Activated CD8-positive, alpha-beta memory T cell treated with anti-CD3 and anti-CD28 coated beads, Interleukin-2, amount 50 U/mL, for 1 hour (primary cell): ENCODE data around the gene ARNT2.

ENCODE experiments used
- DNase-seq: peaks from one replicate; pipeline ENCODE4 v3.0.0-alpha.2; 2020; ENCODE audit errors: extremely low read depth

ARNT2 gene

GRCh38 chr15:80576519-80577090, 172.4 kb downstream of the ARNT2 start:
- no peak for DNase-seq

GRCh38 chr15:80577552-80578205, 173.5 kb downstream of the ARNT2 start:
- DNase-seq: no peak

- DNase-seq: no peak
Observed at GRCh38 chr15:80578206-80578595, 174.0 kb downstream of the ARNT2 start.

GRCh38 chr15:80578871-80579270, 174.7 kb downstream of the ARNT2 start:
- DNase-seq: no peak

GRCh38 chr15:80579611-80580010, 175.4 kb downstream of the ARNT2 start:
- no peak for DNase-seq

- DNase-seq: no peak
Observed at GRCh38 chr15:80580106-80580505, 175.9 kb downstream of the ARNT2 start.

- DNase-seq: no peak
Observed at GRCh38 chr15:80580536-80581260, 176.5 kb downstream of the ARNT2 start.

- no peak for DNase-seq
Observed at GRCh38 chr15:80581976-80582375, 177.8 kb downstream of the ARNT2 start.

- DNase-seq: no peak
Observed at GRCh38 chr15:80582816-80583423, 178.7 kb downstream of the ARNT2 start.

- no peak for DNase-seq
Observed at GRCh38 chr15:80584561-80584964, 180.4 kb downstream of the ARNT2 start.

- no peak for DNase-seq
Observed at GRCh38 chr15:80584973-80585525, 180.9 kb downstream of the ARNT2 start.

- no peak for DNase-seq
Observed at GRCh38 chr15:80585544-80586018, 181.4 kb downstream of the ARNT2 start.

- DNase-seq: no peak
Observed at GRCh38 chr15:80586161-80586560, 182.0 kb downstream of the ARNT2 start.

GRCh38 chr15:80587007-80587406, 182.8 kb downstream of the ARNT2 start:
- no peak for DNase-seq

GRCh38 chr15:80587816-80588456, 183.8 kb downstream of the ARNT2 start:
- no peak for DNase-seq

- no peak for DNase-seq
Observed at GRCh38 chr15:80588801-80589200, 184.6 kb downstream of the ARNT2 start.

GRCh38 chr15:80590761-80591355, 186.7 kb downstream of the ARNT2 start:
- no peak for DNase-seq

- DNase-seq: no peak
Observed at GRCh38 chr15:80591471-80591870, 187.3 kb downstream of the ARNT2 start.

- DNase-seq: no peak
Observed at GRCh38 chr15:80591938-80592825, 188.0 kb downstream of the ARNT2 start.

- no peak for DNase-seq
Observed at GRCh38 chr15:80593486-80594030, 189.4 kb downstream of the ARNT2 start.
